HG02943 (cell line): Measurements from ENCODE around the gene PPP2R3B.
"Not testable (repeated sequence)": the region's sequence is repeated elsewhere in the genome, so short reads cannot be mapped to it uniquely, and the experiment has no call there.

Experiments
- ATAC-seq: cut with Tn5 transposase; IDR thresholded peaks from one replicate; pipeline ENCODE4 v1.9.1; 2021; ENCODE audit warnings: mild to moderate bottlenecking, low read depth, moderate library complexity; ENCODE audit not compliant: unreplicated experiment

The PPP2R3B gene

GRCh38 chrX:355329-356050 is 31.2 kb downstream of the PPP2R3B start:
- ATAC-seq, result no peak

- ATAC-seq, result no peak
These were observed 32.9 kb downstream of the PPP2R3B start for GRCh38 chrX:353566-354535.

GRCh38 chrX:352582-353314 is 34.0 kb downstream of the PPP2R3B start:
- ATAC-seq, result no peak

- ATAC-seq, result no peak
These were observed 34.5 kb downstream of the PPP2R3B start for GRCh38 chrX:352181-352580.

- ATAC-seq, result no peak
These were observed 35.0 kb downstream of the PPP2R3B start for GRCh38 chrX:351736-352135.

- not testable (repeated sequence) for ATAC-seq
These were observed 35.4 kb downstream of the PPP2R3B start for GRCh38 chrX:351324-351641.

- ATAC-seq, result no peak
These were observed 36.0 kb downstream of the PPP2R3B start for GRCh38 chrX:350534-351323.

- ATAC-seq, result no peak
These were observed 36.6 kb downstream of the PPP2R3B start for GRCh38 chrX:350148-350533.

- ATAC-seq, result no peak
These were observed 37.0 kb downstream of the PPP2R3B start for GRCh38 chrX:349702-350101.

- ATAC-seq, result no peak
These were observed 37.5 kb downstream of the PPP2R3B start for GRCh38 chrX:349196-349595.

- no peak for ATAC-seq
These were observed 38.1 kb downstream of the PPP2R3B start for GRCh38 chrX:348461-349117.

- ATAC-seq, result no peak
These were observed 39.2 kb downstream of the PPP2R3B start for GRCh38 chrX:347351-348117.

- no peak for ATAC-seq
These were observed 40.5 kb downstream of the PPP2R3B start for GRCh38 chrX:346034-346813.

- ATAC-seq, result no peak
These were observed 41.4 kb downstream of the PPP2R3B start for GRCh38 chrX:345020-345925.

GRCh38 chrX:344371-344901 is 42.3 kb downstream of the PPP2R3B start:
- no peak for ATAC-seq

GRCh38 chrX:341541-342101 is 45.1 kb downstream of the PPP2R3B start:
- ATAC-seq, result no peak
